Immature natural killer cell (primary cell): Measurements from ENCODE around the gene UQCC2. TPM values are rescaled to one million over a fixed set of nuclear protein-coding genes. Genes with fewer than 3 reads are reported as not detected.
A peak's percentile ranks its signal among the peaks of the same experiment; 100 is the strongest.

ENCODE experiments used
- DNase-seq, 3 donors: peaks; one replicate each; pipeline ENCODE4 v3.0.0; 2022; ENCODE audit warnings: mixed read lengths in 1 of 3
- H3K27ac Mint-ChIP-seq, 6 donors: one replicate each; pipeline ENCODE4 v1.8.0; 2020; ENCODE audit warnings: mixed read lengths in 6 of 6, mild to moderate bottlenecking in 5 of 6, inconsistent platforms in 4 of 6, moderate library complexity in 3 of 6
- H3K27me3 Mint-ChIP-seq, 3 donors: one replicate each; pipeline ENCODE4 v1.8.0; 2020 to 2021; ENCODE audit warnings: low read depth in 3 of 3, mild to moderate bottlenecking in 3 of 3, mixed read lengths in 3 of 3, moderate library complexity in 3 of 3, inconsistent platforms in 1 of 3
- H3K36me3 Mint-ChIP-seq, 3 donors: one replicate each; pipeline ENCODE4 v1.8.0; 2020; ENCODE audit warnings: mixed read lengths in 3 of 3, inconsistent platforms in 2 of 3, mild to moderate bottlenecking in 2 of 3
- H3K4me1 Mint-ChIP-seq, 2 donors: one replicate each; pipeline ENCODE4 v1.8.0; 2020; ENCODE audit warnings: inconsistent platforms in 2 of 2, mild to moderate bottlenecking in 2 of 2, mixed read lengths in 2 of 2, moderate library complexity in 1 of 2
- H3K4me3 Mint-ChIP-seq, 5 donors: one replicate each; pipeline ENCODE4 v1.8.0; 2020; ENCODE audit warnings: mild to moderate bottlenecking in 5 of 5, mixed read lengths in 5 of 5, inconsistent platforms in 3 of 5, moderate library complexity in 3 of 5
- H3K9me3 Mint-ChIP-seq, 6 donors: one replicate each; pipeline ENCODE4 v1.8.0; 2020; ENCODE audit warnings: mild to moderate bottlenecking in 6 of 6, mixed read lengths in 6 of 6, inconsistent platforms in 4 of 6, moderate library complexity in 3 of 6
- polyA plus RNA-seq, 3 donors: library from polyadenylated mRNA; unstranded; fragments of 300-500 nt; fragmentation: Illumina TruSeq; gene quantifications; one replicate each; pipeline ENCODE4 v1.2.3, GENCODE V29; 2021

The UQCC2 gene
- polyA plus RNA-seq, 3 donors from 2014 or later, result 27.9 to 48.8 (median 37.4) TPM

DNA sequence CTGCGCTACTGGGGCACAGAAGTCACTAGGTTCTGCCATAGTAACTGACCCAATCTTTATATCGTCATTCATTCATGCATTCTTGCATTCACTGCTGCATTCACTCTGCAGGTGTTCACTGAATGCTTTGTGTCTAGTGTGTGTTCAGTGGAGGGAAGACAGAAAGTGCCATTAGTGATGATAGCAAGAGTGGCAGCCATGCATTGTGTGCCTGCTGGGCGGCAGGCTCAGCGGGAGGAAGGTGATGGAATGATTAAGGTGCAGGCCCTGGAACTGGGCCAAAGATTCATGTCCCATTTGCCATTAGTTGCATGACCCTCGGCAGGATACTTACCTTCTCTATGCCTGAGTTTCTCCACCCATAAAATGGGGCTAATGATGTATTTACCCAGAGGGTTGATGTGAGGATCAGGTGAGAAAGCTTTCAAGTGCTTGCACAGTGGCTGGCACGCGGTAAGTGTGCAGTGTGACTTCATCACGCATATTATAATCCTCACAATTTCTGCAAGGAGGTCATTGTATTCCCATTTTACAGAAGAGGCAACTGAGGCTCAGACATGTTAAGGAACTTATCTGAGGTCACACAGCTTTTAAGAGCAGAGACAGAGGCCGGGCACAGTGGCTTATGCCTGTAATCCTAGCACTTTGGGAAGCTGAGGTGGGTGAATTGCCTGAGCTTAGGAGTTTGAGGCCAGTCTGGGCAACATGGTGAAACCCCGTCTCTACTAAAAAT, 50.2 kb downstream of the UQCC2 start:
- no peaks in the 10 kb centered on the region for H3K27me3 Mint-ChIP-seq
- DNase-seq, result no peak
- peaks cover 2 to 6% of the 10 kb centered on the region in 2 donors for H3K4me1 Mint-ChIP-seq
- H3K27ac Mint-ChIP-seq, result no peak overlapping the region
- peaks cover 6 to 21% (median 11%) of the 10 kb centered on the region in 3 donors for H3K36me3 Mint-ChIP-seq
- H3K9me3 Mint-ChIP-seq, result no peaks in the 10 kb centered on the region
- H3K4me3 Mint-ChIP-seq, result no peak overlapping the region

- Mint-ChIP-seq H3K27me3 (no peaks in the 10 kb centered on the region), H3K4me1 (peaks cover 2 to 6% of the 10 kb centered on the region in 2 donors), H3K9me3 (no peaks in the 10 kb centered on the region), H3K4me3 (no peak overlapping the region), H3K27ac (no peak overlapping the region), H3K36me3 (peaks cover 4 to 21% (median 11%) of the 10 kb centered on the region in 3 donors)
- no peak for DNase-seq
These were observed 51.5 kb downstream of the UQCC2 start for GRCh38 chr6:33659986-33660385.

DNA sequence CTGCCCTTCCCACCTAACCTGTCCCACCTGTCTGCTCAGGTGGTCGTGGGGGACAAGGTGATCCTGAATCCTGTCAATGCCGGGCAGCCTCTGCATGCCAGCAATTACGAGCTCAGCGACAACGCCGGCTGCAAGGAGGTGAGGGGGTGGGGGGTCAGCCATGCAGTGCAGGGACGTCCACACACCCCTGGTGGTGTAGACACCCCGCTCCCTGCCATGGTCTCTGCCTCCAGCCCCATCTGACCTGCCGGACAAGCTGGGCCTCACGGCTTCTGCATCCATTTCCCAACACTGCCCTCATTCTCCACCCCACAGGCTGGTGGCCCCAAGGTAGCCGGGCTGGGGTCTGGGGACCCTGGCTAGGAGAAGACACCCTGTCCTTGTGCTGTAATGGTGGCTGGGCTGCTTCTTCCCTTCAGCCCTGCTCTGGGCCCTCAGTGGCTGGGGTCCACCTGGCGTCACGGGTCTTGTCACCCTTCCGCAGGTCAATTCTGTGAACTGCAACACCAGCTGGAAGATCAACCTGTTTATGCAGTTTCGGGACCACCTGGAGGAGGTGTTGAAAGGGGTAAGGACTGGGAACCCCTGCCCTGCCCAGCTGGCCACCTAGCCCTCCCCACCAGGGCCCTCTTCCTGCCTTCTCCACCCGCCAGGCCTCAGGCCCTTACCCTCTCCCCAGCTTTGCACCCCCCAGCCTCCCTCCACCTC, 52.4 kb downstream of the UQCC2 start:
- H3K36me3 Mint-ChIP-seq, result peaks cover 4 to 23% (median 9%) of the 10 kb centered on the region in 3 donors
- peaks cover 5 to 6% of the 10 kb centered on the region in 2 donors for H3K4me1 Mint-ChIP-seq
- H3K27ac Mint-ChIP-seq, result no peak overlapping the region
- peaks cover 0 to 3% (median 0%) of the 10 kb centered on the region in 3 donors for H3K27me3 Mint-ChIP-seq
- H3K9me3 Mint-ChIP-seq, result no peaks in the 10 kb centered on the region
- H3K4me3 Mint-ChIP-seq, result no peak overlapping the region
- no peak for DNase-seq

DNA sequence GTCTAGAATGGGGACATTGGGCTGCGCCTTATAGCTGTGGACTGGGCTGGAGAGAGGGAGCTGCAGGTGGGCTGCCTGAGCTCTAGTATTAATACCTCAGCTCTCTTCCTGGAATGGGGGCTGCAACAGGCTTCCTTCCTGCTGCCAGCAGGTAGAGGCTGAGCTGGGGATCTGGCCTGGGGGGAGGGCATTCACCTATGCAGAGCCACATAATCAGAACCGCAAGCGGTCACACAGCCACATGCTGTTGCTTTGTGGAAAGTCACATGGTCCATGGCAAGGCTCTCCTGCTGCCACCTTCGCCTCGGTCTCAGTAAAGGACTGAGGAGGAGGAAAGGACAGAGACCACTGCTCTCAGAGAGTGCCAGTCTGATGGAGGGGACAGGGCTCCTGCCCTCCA, 54.7 kb downstream of the UQCC2 start:
- DNase-seq, result no peak
- Mint-ChIP-seq H3K27ac (no peak overlapping the region), H3K9me3 (no peaks in the 10 kb centered on the region), H3K4me3 (no peak overlapping the region), H3K4me1 (peaks cover 7 to 9% of the 10 kb centered on the region in 2 donors), H3K27me3 (peaks cover 0 to 3% (median 0%) of the 10 kb centered on the region in 3 donors), H3K36me3 (peaks cover 4 to 19% (median 5%) of the 10 kb centered on the region in 3 donors)

GRCh38 chr6:33654831-33655554, 56.5 kb downstream of the UQCC2 start:
- H3K27me3 Mint-ChIP-seq, result peaks cover 0 to 3% (median 0%) of the 10 kb centered on the region in 3 donors
- H3K4me3 Mint-ChIP-seq, result no peak overlapping the region
- DNase-seq, result no peak
- no peaks in the 10 kb centered on the region for H3K9me3 Mint-ChIP-seq
- peak overlapping the region in 2 of 6 donors; percentile 16 to 46 for H3K27ac Mint-ChIP-seq
- peaks cover 3 to 20% (median 7%) of the 10 kb centered on the region in 3 donors for H3K36me3 Mint-ChIP-seq
- peaks cover 8 to 19% of the 10 kb centered on the region in 2 donors for H3K4me1 Mint-ChIP-seq

GRCh38 chr6:33652002-33652401, 59.5 kb downstream of the UQCC2 start:
- Mint-ChIP-seq H3K9me3 (no peaks in the 10 kb centered on the region), H3K36me3 (peaks cover 4 to 17% (median 9%) of the 10 kb centered on the region in 3 donors), H3K27ac (peak overlapping the region in 1 of 6 donors; percentile 30), H3K4me3 (no peak overlapping the region), H3K27me3 (peaks cover 0 to 4% (median 0%) of the 10 kb centered on the region in 3 donors), H3K4me1 (peaks cover 18 to 31% of the 10 kb centered on the region in 2 donors)
- no peak for DNase-seq

- peaks cover 19 to 32% of the 10 kb centered on the region in 2 donors for H3K4me1 Mint-ChIP-seq
- H3K36me3 Mint-ChIP-seq, result peaks cover 4 to 17% (median 9%) of the 10 kb centered on the region in 3 donors
- H3K4me3 Mint-ChIP-seq, result no peak overlapping the region
- H3K27me3 Mint-ChIP-seq, result peaks cover 0 to 4% (median 0%) of the 10 kb centered on the region in 3 donors
- no peak for DNase-seq
- H3K9me3 Mint-ChIP-seq, result no peaks in the 10 kb centered on the region
- peak overlapping the region in 2 of 6 donors; percentile 49 to 71 for H3K27ac Mint-ChIP-seq
These were observed 60.1 kb downstream of the UQCC2 start for GRCh38 chr6:33651403-33651802.

Other genes starting within 250 kb of the UQCC2 start
- 10 to 100 TPM; 26.6 to 46.6 (median 32.4) TPM for gene BAK1, start 131.4 kb downstream of the UQCC2 start, polyA plus RNA-seq
- 1 to 10 TPM in 2 of 3 donors, under 1 TPM in 1; 0.02 to 7.2 (median 1.1) TPM for gene ITPR3, start 90.4 kb downstream of the UQCC2 start, polyA plus RNA-seq
- gene IP6K3, start 35.2 kb upstream of the UQCC2 start, polyA plus RNA-seq, result not detected
- 10 to 100 TPM; 22.6 to 39.8 (median 23.6) TPM for gene LEMD2, start 77.4 kb upstream of the UQCC2 start, polyA plus RNA-seq
- not detected for gene MLN, start 92.3 kb upstream of the UQCC2 start, polyA plus RNA-seq